ENCODE results near the gene LDLRAD3.

The LDLRAD3 gene

GRCh38 chr11:36053862-36054261, 110.0 kb downstream of the LDLRAD3 start:
- DNase-seq = no peak

- DNase-seq = no peak
Measured at GRCh38 chr11:36054628-36055027, 110.8 kb downstream of the LDLRAD3 start.

GRCh38 chr11:36056160-36056751, 112.4 kb downstream of the LDLRAD3 start:
- DNase-seq = peak in 1 of 2 experiments; percentile 21

- no peak for DNase-seq
Measured at GRCh38 chr11:36057379-36058042, 113.6 kb downstream of the LDLRAD3 start.

- DNase-seq = no peak
Measured at GRCh38 chr11:36059660-36060059, 115.8 kb downstream of the LDLRAD3 start.

- no peak for DNase-seq
Measured at GRCh38 chr11:36060926-36061325, 117.1 kb downstream of the LDLRAD3 start.

GRCh38 chr11:36061471-36061870, 117.6 kb downstream of the LDLRAD3 start:
- DNase-seq = no peak

- no peak for DNase-seq
Measured at GRCh38 chr11:36062796-36063365, 119.0 kb downstream of the LDLRAD3 start.

- no peak for DNase-seq
Measured at GRCh38 chr11:36065436-36065835, 121.6 kb downstream of the LDLRAD3 start.

- DNase-seq = no peak
Measured at GRCh38 chr11:36066891-36067290, 123.0 kb downstream of the LDLRAD3 start.

GRCh38 chr11:36069576-36070212, 125.8 kb downstream of the LDLRAD3 start:
- no peak for DNase-seq

GRCh38 chr11:36070213-36070953, 126.5 kb downstream of the LDLRAD3 start:
- no peak for DNase-seq

GRCh38 chr11:36070954-36071330, 127.1 kb downstream of the LDLRAD3 start:
- no peak for DNase-seq

GRCh38 chr11:36071917-36072500, 128.1 kb downstream of the LDLRAD3 start:
- DNase-seq = no peak

GRCh38 chr11:36073411-36074203, 129.7 kb downstream of the LDLRAD3 start:
- DNase-seq = peak; percentile 51 to 69

GRCh38 chr11:36074941-36075431, 131.1 kb downstream of the LDLRAD3 start:
- no peak for DNase-seq

GRCh38 chr11:36077368-36077767, 133.5 kb downstream of the LDLRAD3 start:
- DNase-seq = no peak

GRCh38 chr11:36077886-36078685, 134.2 kb downstream of the LDLRAD3 start:
- DNase-seq = no peak

- no peak for DNase-seq
Measured at GRCh38 chr11:36078686-36079055, 134.8 kb downstream of the LDLRAD3 start.

GRCh38 chr11:36079878-36080675, 136.2 kb downstream of the LDLRAD3 start:
- no peak for DNase-seq

Data from SHP77 (cell line).